Measurements from ENCODE around the gene DYSF.

- TF ChIP-seq POLR2A (IDR thresholded peaks at IDR 0.05) (no peak), CTCF (IDR thresholded peaks at IDR 0.05) (no peak)
Observed at GRCh38 chr2:71583876-71584275, 130.5 kb downstream of the DYSF start.
